ENCODE results near the gene OXSR1.

Gene OXSR1

GRCh38 chr3:38164952-38165721, at the start of gene OXSR1:
Gene OXSR1, plus strand, starts transcription at chr3:38165537. Its CDS starts 340 bp downstream, at chr3:38165877.
- DNase-seq, result peak; percentile 100

- no peak for DNase-seq
These were observed 49.5 kb upstream of the OXSR1 start for GRCh38 chr3:38115645-38116427.

- no peak for DNase-seq
These were observed 48.7 kb upstream of the OXSR1 start for GRCh38 chr3:38116471-38117162.

GRCh38 chr3:38117163-38117716, 48.1 kb upstream of the OXSR1 start:
- DNase-seq, result no peak

GRCh38 chr3:38117748-38118420, 47.5 kb upstream of the OXSR1 start:
- peak; percentile 58 for DNase-seq

- no peak for DNase-seq
These were observed 46.7 kb upstream of the OXSR1 start for GRCh38 chr3:38118421-38119247.

GRCh38 chr3:38119248-38119544, 46.1 kb upstream of the OXSR1 start:
- DNase-seq, result no peak

- no peak for DNase-seq
These were observed 45.3 kb upstream of the OXSR1 start for GRCh38 chr3:38119821-38120692.

- no peak for DNase-seq
These were observed 44.5 kb upstream of the OXSR1 start for GRCh38 chr3:38120693-38121450.

GRCh38 chr3:38121451-38121831, 43.9 kb upstream of the OXSR1 start:
- DNase-seq, result no peak

- DNase-seq, result no peak
These were observed 43.4 kb upstream of the OXSR1 start for GRCh38 chr3:38121832-38122461.

GRCh38 chr3:38122712-38123290, 42.5 kb upstream of the OXSR1 start:
- no peak for DNase-seq

GRCh38 chr3:38124324-38125122, 40.8 kb upstream of the OXSR1 start:
- no peak for DNase-seq

GRCh38 chr3:38125305-38126120, 39.8 kb upstream of the OXSR1 start:
- DNase-seq, result no peak

- no peak for DNase-seq
These were observed 39.0 kb upstream of the OXSR1 start for GRCh38 chr3:38126121-38126892.

- no peak for DNase-seq
These were observed 37.6 kb upstream of the OXSR1 start for GRCh38 chr3:38127611-38128302.
